B cell (primary cell): ENCODE measurements around the gene SLC39A11. TPM values are rescaled to one million over a fixed set of nuclear protein-coding genes. Genes with fewer than 3 reads are reported as not detected.
"Not testable (repeated sequence)": the region's sequence is repeated elsewhere in the genome, so short reads cannot be mapped to it uniquely, and the experiment has no call there.

ENCODE experiments used
- ATAC-seq: fragments of 200-7000 bp; cut with Tn5 transposase; one replicate; pipeline ENCODE4 v1.10.0; 2021; ENCODE audit warnings: low read depth, mild to moderate bottlenecking, moderate number of reproducible peaks, moderate library complexity
- CTCF ChIA-PET: fragments of 350-600 bp; sonication (Branson Sonifier 250); formaldehyde crosslinking; loops from one replicate; lab custom pipeline; 2021; ENCODE audit warnings: antibody characterized with exemption, inconsistent platforms; lab: Charles Lee
- POLR2A ChIA-PET: fragments of 350-600 bp; sonication (Branson Sonifier 250); formaldehyde crosslinking; loops from one replicate; lab custom pipeline; 2021; ENCODE audit warnings: antibody characterized with exemption; lab: Charles Lee
- DNase-seq: peaks from one replicate; pipeline ENCODE4 v3.0.0; 2013
- H2AFZ ChIP-seq: 2 replicates; pipeline ENCODE4 v1.6.1; 2012; ENCODE audit warnings: mild to moderate bottlenecking, low read depth, low read length; ENCODE audit not compliant: insufficient read depth, poor library complexity, severe bottlenecking
- H3K27ac ChIP-seq, 2 donors: 1 replicate in 1 of 2; 2 replicates in 1 of 2; pipeline ENCODE4 v1.5.1; 2012 to 2013; ENCODE audit warnings: low read length in 2 of 2, mild to moderate bottlenecking in 2 of 2, moderate library complexity in 1 of 2
- H3K27me3 ChIP-seq, 4 experiments: fragments of 200-600 bp in 1 of 4; sonication (generic) in 1 of 4; replicated peaks in 1 of 4; 1 replicate in 2 of 4; 2 replicates in 2 of 4; pipeline versions ENCODE4 v1.6.1 to v1.7.0; 2013 to 2016; ENCODE audit warnings: low read length in 3 of 4, mild to moderate bottlenecking in 2 of 4, mixed read lengths in 1 of 4, moderate library complexity in 1 of 4; ENCODE audit not compliant: insufficient read depth in 4 of 4, control insufficient read depth in 3 of 4; ENCODE audit errors: control extremely low read depth in 1 of 4
- H3K36me3 ChIP-seq, 2 experiments: replicated peaks in 1 of 2; 1 replicate in 1 of 2; 2 replicates in 1 of 2; pipeline versions ENCODE4 v1.6.1 to v1.7.1; 2013; ENCODE audit warnings: low read length in 1 of 2; ENCODE audit not compliant: insufficient read depth in 2 of 2, control insufficient read depth in 1 of 2; ENCODE audit errors: control extremely low read depth in 1 of 2, extremely low read depth in 1 of 2
- H3K4me1 ChIP-seq, 2 donors: fragments of 200-600 bp in 1 of 2; sonication (generic) in 1 of 2; 1 replicate in 1 of 2; 2 replicates in 1 of 2; pipeline versions ENCODE4 v1.5.1 to v1.6.1; 2013 to 2017; ENCODE audit warnings: low read length in 2 of 2; ENCODE audit not compliant: control insufficient read depth in 2 of 2, insufficient read depth in 2 of 2
- H3K4me2 ChIP-seq: replicated peaks from 2 replicates; pipeline ENCODE3; 2012; ENCODE audit warnings: mild to moderate bottlenecking, low read depth, low read length; ENCODE audit not compliant: poor library complexity, severe bottlenecking
- H3K4me3 ChIP-seq, 5 experiments: fragments of 200-600 bp in 1 of 5; sonication (generic) in 1 of 5; 1 replicate in 3 of 5; 2 replicates in 2 of 5; pipeline versions ENCODE4 v1.5.1 to v1.7.0; 2011 to 2016; ENCODE audit warnings: low read length in 4 of 5, mild to moderate bottlenecking in 4 of 5, low read depth in 2 of 5, control low read depth in 1 of 5, moderate library complexity in 1 of 5; ENCODE audit not compliant: insufficient read depth in 1 of 5; ENCODE audit errors: control extremely low read depth in 1 of 5, extremely low read depth in 1 of 5
- H3K79me2 ChIP-seq: fragments of 200-600 bp; sonication (generic); one replicate; pipeline ENCODE4 v1.6.0; 2016; ENCODE audit warnings: low read length; ENCODE audit not compliant: control insufficient read depth, insufficient read depth
- H3K9ac ChIP-seq: fragments of 200-600 bp; sonication (generic); 2 replicates; pipeline ENCODE4 v1.6.1; 2017; ENCODE audit warnings: mild to moderate bottlenecking, low read length, moderate library complexity
- H3K9me3 ChIP-seq, 3 donors: one replicate each; pipeline versions ENCODE4 v1.6.1 to v1.7.1; 2013; ENCODE audit warnings: low read length in 2 of 3; ENCODE audit not compliant: control insufficient read depth in 2 of 3, insufficient read depth in 1 of 3; ENCODE audit errors: control extremely low read depth in 1 of 3
- H4K20me1 ChIP-seq: 2 replicates; pipeline ENCODE4 v1.6.0; 2012; ENCODE audit warnings: mild to moderate bottlenecking, low read length; ENCODE audit not compliant: insufficient read depth, control insufficient read depth, poor library complexity, severe bottlenecking
- H3K27ac Mint-ChIP-seq: one replicate; pipeline ENCODE4 v1.8.0; 2021; ENCODE audit warnings: mixed read lengths
- H3K27me3 Mint-ChIP-seq: one replicate; pipeline ENCODE4 v1.8.0; 2021; ENCODE audit warnings: mixed read lengths
- H3K4me1 Mint-ChIP-seq: one replicate; pipeline ENCODE4 v1.8.0; 2021; ENCODE audit warnings: mixed read lengths
- H3K4me3 Mint-ChIP-seq: one replicate; pipeline ENCODE4 v1.8.0; 2021; ENCODE audit warnings: mixed read lengths
- H3K9me3 Mint-ChIP-seq: one replicate; pipeline ENCODE4 v1.8.0; 2022; ENCODE audit warnings: mixed read lengths; ENCODE audit not compliant: insufficient read depth
- EZH2 ChIP-seq: IDR thresholded peaks from 2 replicates; pipeline ENCODE4 v1.6.1; 2012; ENCODE audit warnings: borderline replicate concordance, low read depth, mild to moderate bottlenecking, moderate library complexity, low read length; ENCODE audit not compliant: insufficient read depth, poor library complexity, severe bottlenecking
- WGBS: methylation state at CpG from one replicate; pipeline ENCODE4 v1.1.5; 2013; ENCODE audit warnings: missing lambda C conversion rate; ENCODE audit not compliant: insufficient coverage; 5-methylcytosine and 5-hydroxymethylcytosine counted together
- intact Hi-C: fragments of 100-400 bp; cut with micrococcal nuclease; formaldehyde crosslinking; loops from one replicate; pipeline ENCODE4 v1.10.0; 2022
- polyA plus RNA-seq: library from polyadenylated mRNA; depleted of rRNA; stranded (reverse); fragments of >200 nt; gene quantifications from 2 replicates; pipeline ENCODE4 v1.2.3, GENCODE V29; 2012
- total RNA-seq, 2 donors: library from RNA; stranded (reverse); fragments of 120-200 nt in 1 of 2; gene quantifications; 1 replicate in 1 of 2; 2 replicates in 1 of 2; pipeline versions ENCODE4 v1.2.3 to v1.2.4, GENCODE V29; 2013 to 2022
- TF ChIP-seq, protein P1 (sequence below): fragments of 200-600 bp; IDR thresholded peaks from one replicate; pipeline ENCODE4 v1.8.0; 2022; ENCODE audit warnings: antibody characterized with exemption, mild to moderate bottlenecking

SLC39A11 gene
- total and polyA plus RNA-seq, 2 donors (not counting 1 experiment from before 2014, with no cell fraction given): 6.9 to 39.6 TPM

DNA sequence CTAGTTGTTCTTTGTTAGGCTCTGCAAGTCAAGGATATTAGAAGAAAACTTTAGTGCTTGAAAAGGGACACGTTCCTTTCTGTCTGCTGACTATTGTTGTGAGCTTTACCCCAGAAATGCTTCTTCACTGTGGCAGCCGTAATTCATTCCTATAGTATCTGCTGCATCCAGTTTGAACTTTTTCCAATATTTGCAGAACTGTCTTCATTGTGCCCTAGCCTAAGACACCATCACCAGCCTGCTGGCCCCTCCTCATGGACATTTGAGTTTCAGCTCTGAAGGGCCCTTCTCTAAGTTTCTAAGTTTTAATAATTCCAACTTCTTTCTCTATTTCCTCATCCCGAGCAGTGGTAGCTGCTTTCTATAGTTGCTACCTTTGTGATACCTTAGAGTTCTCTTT is 91.7 kb downstream of the SLC39A11 start:
- H4K20me1 ChIP-seq: no peaks in the 10 kb centered on the region
- Mint-ChIP-seq H3K27ac (no peak overlapping the region), H3K4me1 (no peaks in the 10 kb centered on the region), H3K4me3 (no peak overlapping the region), H3K27me3 (no peaks in the 10 kb centered on the region), H3K9me3 (peaks cover 5% of the 10 kb centered on the region)
- ATAC-seq (no peak), DNase-seq (no peak)
- no peak overlapping the region for H3K4me3 ChIP-seq
- no peak overlapping the region for H3K4me2 ChIP-seq
- no peaks in the 10 kb centered on the region for H3K27me3 ChIP-seq
- intact Hi-C loops: no loop called here
- peaks cover 0 to 19% (median 0%) of the 10 kb centered on the region in 3 donors for H3K9me3 ChIP-seq
- H3K4me1 ChIP-seq: no peaks in the 10 kb centered on the region
- no peak overlapping the region for H3K9ac ChIP-seq
- ChIA-PET CTCF (no interaction called here), POLR2A (no interaction called here)
- no peak overlapping the region for H2AFZ ChIP-seq
- WGBS: 96% methylated on average over 2 of the region's 3 CpGs
- H3K79me2 ChIP-seq: no peaks in the 10 kb centered on the region
- H3K27ac ChIP-seq: no peak overlapping the region
- no peak for TF ChIP-seq EZH2
- TF ChIP-seq, protein P1, sequence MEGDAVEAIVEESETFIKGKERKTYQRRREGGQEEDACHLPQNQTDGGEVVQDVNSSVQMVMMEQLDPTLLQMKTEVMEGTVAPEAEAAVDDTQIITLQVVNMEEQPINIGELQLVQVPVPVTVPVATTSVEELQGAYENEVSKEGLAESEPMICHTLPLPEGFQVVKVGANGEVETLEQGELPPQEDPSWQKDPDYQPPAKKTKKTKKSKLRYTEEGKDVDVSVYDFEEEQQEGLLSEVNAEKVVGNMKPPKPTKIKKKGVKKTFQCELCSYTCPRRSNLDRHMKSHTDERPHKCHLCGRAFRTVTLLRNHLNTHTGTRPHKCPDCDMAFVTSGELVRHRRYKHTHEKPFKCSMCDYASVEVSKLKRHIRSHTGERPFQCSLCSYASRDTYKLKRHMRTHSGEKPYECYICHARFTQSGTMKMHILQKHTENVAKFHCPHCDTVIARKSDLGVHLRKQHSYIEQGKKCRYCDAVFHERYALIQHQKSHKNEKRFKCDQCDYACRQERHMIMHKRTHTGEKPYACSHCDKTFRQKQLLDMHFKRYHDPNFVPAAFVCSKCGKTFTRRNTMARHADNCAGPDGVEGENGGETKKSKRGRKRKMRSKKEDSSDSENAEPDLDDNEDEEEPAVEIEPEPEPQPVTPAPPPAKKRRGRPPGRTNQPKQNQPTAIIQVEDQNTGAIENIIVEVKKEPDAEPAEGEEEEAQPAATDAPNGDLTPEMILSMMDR: no peak
- no peaks in the 10 kb centered on the region for H3K36me3 ChIP-seq

DNA sequence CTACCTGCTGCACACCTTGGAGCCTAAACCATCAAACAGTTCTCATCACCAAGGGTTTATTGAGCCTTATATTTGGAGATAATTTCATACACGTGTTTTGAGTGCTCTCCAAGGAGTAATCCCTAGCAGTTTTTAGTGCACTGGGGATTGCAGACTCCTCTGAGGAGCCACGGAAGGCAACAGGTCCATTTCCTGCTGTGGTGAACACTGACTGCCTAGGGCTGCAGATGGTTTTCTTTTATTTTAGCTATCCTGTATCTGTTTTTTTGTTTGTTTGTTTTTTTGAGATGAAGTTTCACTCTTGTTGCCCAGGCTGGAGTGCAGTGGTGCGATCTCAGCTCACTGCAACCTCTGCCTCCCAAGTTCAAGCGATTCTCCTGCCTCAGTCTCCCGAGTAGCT is 93.0 kb downstream of the SLC39A11 start:
- H3K79me2 ChIP-seq, H3K27ac ChIP-seq, H3K9me3 Mint-ChIP-seq, intact Hi-C loops, CTCF ChIA-PET, H3K27me3 ChIP-seq, H3K9ac ChIP-seq, H3K4me3 Mint-ChIP-seq, H2AFZ ChIP-seq, H3K4me3 ChIP-seq, H3K36me3 ChIP-seq, ATAC-seq, H3K4me2 ChIP-seq, POLR2A ChIA-PET, H4K20me1 ChIP-seq, DNase-seq, H3K9me3 ChIP-seq, H3K4me1 ChIP-seq, H3K27ac Mint-ChIP-seq, H3K27me3 Mint-ChIP-seq, H3K4me1 Mint-ChIP-seq: not testable (repeated sequence)
- WGBS: 67% methylated on average over 2 of the region's 5 CpGs
